Embryonic facial prominence (tissue), 1 donor: ENCODE results near the gene ERC2.
A peak's percentile ranks its signal among the peaks of the same experiment; 100 is the strongest.
"Not testable (repeated sequence)": the region's sequence is repeated elsewhere in the genome, so short reads cannot be mapped to it uniquely, and the experiment has no call there.

Source experiments
- DNase-seq: peaks from one replicate; pipeline ENCODE4 v3.0.0-alpha.2; 2016; ENCODE audit errors: extremely low spot score

ERC2 gene

GRCh38 chr3:56468184-56469106 lies at the start of gene ERC2:
Gene ERC2 (minus strand): TSS chr3:56468467.
- DNase-seq, result no peak

GRCh38 chr3:56502738-56503137 lies 34.5 kb upstream of the ERC2 start:
- DNase-seq, result no peak

- DNase-seq, result not testable (repeated sequence)
Observed at GRCh38 chr3:56496376-56496775, 28.1 kb upstream of the ERC2 start.

GRCh38 chr3:56494679-56495322 lies 26.5 kb upstream of the ERC2 start:
- DNase-seq, result peak; percentile 77

GRCh38 chr3:56491566-56491965 lies 23.3 kb upstream of the ERC2 start:
- DNase-seq, result no peak

- no peak for DNase-seq
Observed at GRCh38 chr3:56488812-56489600, 20.7 kb upstream of the ERC2 start.

GRCh38 chr3:56484525-56485032 lies 16.3 kb upstream of the ERC2 start:
- no peak for DNase-seq

- no peak for DNase-seq
Observed at GRCh38 chr3:56484122-56484521, 15.9 kb upstream of the ERC2 start.

GRCh38 chr3:56477646-56478045 lies 9.4 kb upstream of the ERC2 start:
- no peak for DNase-seq

GRCh38 chr3:56476771-56477170 lies 8.5 kb upstream of the ERC2 start:
- no peak for DNase-seq

- no peak for DNase-seq
Observed at GRCh38 chr3:56471771-56472170, 3.5 kb upstream of the ERC2 start.

GRCh38 chr3:56469141-56469540 lies 874 bp upstream of the ERC2 start:
- DNase-seq, result no peak

GRCh38 chr3:56467801-56468183 lies 475 bp downstream of the ERC2 start:
- DNase-seq, result no peak

- DNase-seq, result peak; percentile 79
Observed at GRCh38 chr3:56467108-56467507, 1.2 kb downstream of the ERC2 start.

- DNase-seq, result no peak
Observed at GRCh38 chr3:56459719-56460118, 8.5 kb downstream of the ERC2 start.

- no peak for DNase-seq
Observed at GRCh38 chr3:56459104-56459496, 9.2 kb downstream of the ERC2 start.

GRCh38 chr3:56458496-56459103 lies 9.7 kb downstream of the ERC2 start:
- DNase-seq, result no peak

GRCh38 chr3:56456117-56456516 lies 12.2 kb downstream of the ERC2 start:
- DNase-seq, result no peak

GRCh38 chr3:56453011-56453410 lies 15.3 kb downstream of the ERC2 start:
- DNase-seq, result no peak

GRCh38 chr3:56452085-56452484 lies 16.2 kb downstream of the ERC2 start:
- DNase-seq, result no peak

GRCh38 chr3:56443372-56443771 lies 24.9 kb downstream of the ERC2 start:
- DNase-seq, result no peak

- DNase-seq, result no peak
Observed at GRCh38 chr3:56428667-56429066, 39.6 kb downstream of the ERC2 start.
